CD8-positive, alpha-beta memory T cell (primary cell): ENCODE data around the gene MAGEA2B. TPM values are rescaled to one million over a fixed set of nuclear protein-coding genes. Genes with fewer than 3 reads are reported as not detected.
"Not testable (repeated sequence)": the region's sequence is repeated elsewhere in the genome, so short reads cannot be mapped to it uniquely, and the experiment has no call there.

ENCODE experiments used
- CTCF ChIA-PET: fragments of 350-600 bp; sonication (Branson Sonifier 250); formaldehyde crosslinking; loops from one replicate; lab custom pipeline; 2021; ENCODE audit warnings: antibody characterized with exemption; lab: Charles Lee
- POLR2A ChIA-PET: fragments of 350-600 bp; sonication (Branson Sonifier 250); formaldehyde crosslinking; loops from one replicate; lab custom pipeline; 2021; ENCODE audit warnings: antibody characterized with exemption; lab: Charles Lee
- DNase-seq, 5 donors: peaks; one replicate each; pipeline versions ENCODE4 v3.0.0 to v3.0.0-alpha.2; 2020 to 2022; ENCODE audit warnings: mixed read lengths in 1 of 5
- H3K27ac ChIP-seq: one replicate; pipeline ENCODE4 v1.7.0; 2013; ENCODE audit warnings: low read depth, mild to moderate bottlenecking, low read length, moderate library complexity
- H3K27me3 ChIP-seq: 2 replicates; pipeline ENCODE4 v1.7.0; 2013; ENCODE audit warnings: low read length, mild to moderate bottlenecking; ENCODE audit not compliant: insufficient read depth, poor library complexity, severe bottlenecking
- H3K36me3 ChIP-seq: 2 replicates; pipeline ENCODE4 v1.7.0; 2013; ENCODE audit warnings: mild to moderate bottlenecking, low read length, moderate library complexity; ENCODE audit not compliant: insufficient read depth
- H3K4me1 ChIP-seq: 2 replicates; pipeline ENCODE4 v1.7.0; 2013; ENCODE audit warnings: mild to moderate bottlenecking, low read length, moderate library complexity; ENCODE audit not compliant: insufficient read depth
- H3K4me3 ChIP-seq: 2 replicates; pipeline ENCODE4 v1.7.0; 2013; ENCODE audit warnings: mild to moderate bottlenecking, low read length
- H3K9me3 ChIP-seq: 2 replicates; pipeline ENCODE4 v1.7.0; 2013; ENCODE audit warnings: mild to moderate bottlenecking, low read length
- H3K27ac Mint-ChIP-seq, 8 donors: one replicate each; pipeline ENCODE4 v1.8.0; 2020 to 2021; ENCODE audit warnings: mixed read lengths in 8 of 8, mild to moderate bottlenecking in 6 of 8, inconsistent platforms in 3 of 8, moderate library complexity in 3 of 8
- H3K27me3 Mint-ChIP-seq, 2 donors: one replicate each; pipeline ENCODE4 v1.8.0; 2020 to 2021; ENCODE audit warnings: mixed read lengths in 2 of 2, mild to moderate bottlenecking in 1 of 2, moderate library complexity in 1 of 2
- H3K36me3 Mint-ChIP-seq, 3 donors: one replicate each; pipeline ENCODE4 v1.8.0; 2020 to 2021; ENCODE audit warnings: mixed read lengths in 3 of 3, inconsistent platforms in 1 of 3, mild to moderate bottlenecking in 1 of 3
- H3K4me1 Mint-ChIP-seq, 3 donors: one replicate each; pipeline ENCODE4 v1.8.0; 2020 to 2021; ENCODE audit warnings: mixed read lengths in 3 of 3, inconsistent platforms in 1 of 3, mild to moderate bottlenecking in 1 of 3
- H3K4me3 Mint-ChIP-seq, 7 donors: one replicate each; pipeline ENCODE4 v1.8.0; 2020 to 2021; ENCODE audit warnings: mixed read lengths in 7 of 7, mild to moderate bottlenecking in 6 of 7, moderate library complexity in 4 of 7, inconsistent platforms in 2 of 7
- H3K9me3 Mint-ChIP-seq, 5 donors: one replicate each; pipeline ENCODE4 v1.8.0; 2020 to 2022; ENCODE audit warnings: mixed read lengths in 5 of 5, mild to moderate bottlenecking in 3 of 5, moderate library complexity in 2 of 5, inconsistent platforms in 1 of 5
- polyA plus RNA-seq: library from polyadenylated mRNA; unstranded; fragments of 300-500 nt; fragmentation: Illumina TruSeq; gene quantifications from one replicate; pipeline ENCODE4 v1.2.3, GENCODE V29; 2021
- total RNA-seq, 2 experiments: library from RNA; stranded (reverse); gene quantifications; one replicate each; pipeline ENCODE4 v1.2.3, GENCODE V29; 2021

The MAGEA2B gene
- total and polyA plus RNA-seq, 3 experiments from 2014 or later = not detected

DNA sequence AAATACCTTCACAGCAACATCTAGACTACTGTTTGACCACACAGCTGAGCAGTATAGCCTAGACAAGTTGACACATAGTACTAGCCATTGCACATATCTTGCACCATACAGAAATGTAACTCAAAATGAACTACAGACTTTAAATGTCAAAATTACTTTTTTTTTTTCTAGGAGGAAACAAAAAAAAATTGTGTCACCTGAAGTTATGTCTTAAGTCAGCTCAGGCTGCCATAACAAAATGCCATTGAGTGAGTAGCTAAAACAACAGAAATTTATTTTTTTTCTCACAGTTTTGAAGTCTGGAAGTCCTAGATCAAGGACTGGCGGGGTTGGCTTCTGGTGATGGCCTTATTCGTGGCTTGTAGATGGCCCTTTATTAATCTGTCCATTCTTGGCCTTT lies 5.3 kb upstream of the MAGEA2B start, which contains the start of gene CSAG2:
TSS of gene CSAG2 (minus strand) at position 101 of the 400 bp plus-strand sequence. CDS start 161 bp downstream, outside the sequence.
- H3K4me1 Mint-ChIP-seq, H3K4me1 ChIP-seq, CTCF ChIA-PET, H3K4me3 Mint-ChIP-seq, H3K9me3 Mint-ChIP-seq, POLR2A ChIA-PET, H3K4me3 ChIP-seq, H3K27ac Mint-ChIP-seq, H3K36me3 ChIP-seq, H3K9me3 ChIP-seq, H3K36me3 Mint-ChIP-seq, H3K27me3 Mint-ChIP-seq, H3K27me3 ChIP-seq, DNase-seq, H3K27ac ChIP-seq: not testable (repeated sequence)

- H3K27me3 Mint-ChIP-seq, H3K4me1 ChIP-seq, H3K27ac ChIP-seq, H3K4me1 Mint-ChIP-seq, H3K36me3 ChIP-seq, H3K9me3 ChIP-seq, H3K27me3 ChIP-seq, H3K36me3 Mint-ChIP-seq, DNase-seq, H3K9me3 Mint-ChIP-seq, H3K4me3 Mint-ChIP-seq, CTCF ChIA-PET, POLR2A ChIA-PET, H3K4me3 ChIP-seq, H3K27ac Mint-ChIP-seq: not testable (repeated sequence)
These were observed 1.2 kb upstream of the MAGEA2B start for GRCh38 chrX:152713195-152713594.

GRCh38 chrX:152725409-152725808 lies 11.0 kb downstream of the MAGEA2B start:
- peaks cover 0 to 2% (median 0%) of the 10 kb centered on the region in 5 donors for H3K9me3 Mint-ChIP-seq
- ChIA-PET POLR2A (no interaction called here), CTCF (no interaction called here)
- H3K36me3 Mint-ChIP-seq = no peaks in the 10 kb centered on the region
- Histone ChIP-seq H3K4me3 (no peak overlapping the region), H3K4me1 (no peaks in the 10 kb centered on the region), H3K36me3 (no peaks in the 10 kb centered on the region), H3K27ac (no peak overlapping the region), H3K9me3 (no peaks in the 10 kb centered on the region), H3K27me3 (no peaks in the 10 kb centered on the region)
- H3K4me3 Mint-ChIP-seq = no peak overlapping the region
- H3K27me3 Mint-ChIP-seq = peaks cover 1 to 7% of the 10 kb centered on the region in 2 donors
- DNase-seq = no peak
- no peaks in the 10 kb centered on the region for H3K4me1 Mint-ChIP-seq
- no peak overlapping the region for H3K27ac Mint-ChIP-seq

GRCh38 chrX:152733261-152733975 lies 19.0 kb downstream of the MAGEA2B start, which contains the start of the genes CSAG1 and MAGEA12:
Gene CSAG1, minus strand, starts transcription at chrX:152733721. Its CDS starts 1,261 bp downstream, at chrX:152732460.
Gene MAGEA12, plus strand, starts transcription at chrX:152733757. Its CDS starts 2,405 bp downstream, at chrX:152736162.
- no peaks in the 10 kb centered on the region for H3K36me3 Mint-ChIP-seq
- Histone ChIP-seq H3K27me3 (no peaks in the 10 kb centered on the region), H3K36me3 (no peaks in the 10 kb centered on the region), H3K9me3 (no peaks in the 10 kb centered on the region), H3K4me1 (no peaks in the 10 kb centered on the region), H3K27ac (peak within 1 kb of the TSS; percentile 38), H3K4me3 (no peak within 1 kb of the TSS)
- no peaks in the 10 kb centered on the region for H3K9me3 Mint-ChIP-seq
- no peaks in the 10 kb centered on the region for H3K4me1 Mint-ChIP-seq
- no peak within 1 kb of the TSS for H3K4me3 Mint-ChIP-seq
- H3K27ac Mint-ChIP-seq = no peak within 1 kb of the TSS
- H3K27me3 Mint-ChIP-seq = peaks cover 0 to 1% of the 10 kb centered on the region in 2 donors
- ChIA-PET POLR2A (no interaction called here), CTCF (no interaction called here)
- no peak for DNase-seq

DNA sequence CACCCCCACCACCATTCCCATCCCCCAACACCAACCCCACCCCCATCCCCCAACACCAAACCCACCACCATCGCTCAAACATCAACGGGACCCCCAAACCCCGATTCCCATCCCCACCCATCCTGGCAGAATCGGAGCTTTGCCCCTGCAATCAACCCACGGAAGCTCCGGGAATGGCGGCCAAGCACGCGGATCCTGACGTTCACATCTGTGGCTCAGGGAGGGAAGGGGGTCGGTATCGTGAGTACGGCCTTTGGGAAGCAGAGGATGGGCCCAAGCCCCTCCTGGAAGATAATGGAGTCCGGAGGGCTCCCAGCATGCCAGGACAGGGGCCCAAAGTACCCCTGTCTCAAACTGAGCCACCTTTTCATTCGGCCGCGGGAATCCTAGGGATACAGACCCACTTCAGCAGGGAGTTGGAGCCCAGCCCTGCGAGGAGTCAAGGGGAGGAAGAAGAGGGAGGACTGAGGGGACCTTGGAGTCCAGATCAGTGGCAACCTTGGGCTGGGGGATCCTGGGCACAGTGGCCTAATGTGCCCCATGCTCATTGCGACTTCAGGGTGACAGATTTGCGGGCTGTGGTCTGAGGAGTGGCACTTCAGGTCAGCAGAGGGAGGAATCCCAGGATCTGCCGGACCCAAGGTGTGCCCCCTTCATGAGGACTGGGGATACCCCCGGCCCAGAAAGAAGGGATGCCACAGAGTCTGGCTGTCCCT lies 19.9 kb downstream of the MAGEA2B start:
- H3K4me1 Mint-ChIP-seq, H3K27ac Mint-ChIP-seq, H3K4me1 ChIP-seq, H3K27me3 ChIP-seq, H3K4me3 Mint-ChIP-seq, CTCF ChIA-PET, H3K4me3 ChIP-seq, H3K36me3 ChIP-seq, H3K9me3 Mint-ChIP-seq, DNase-seq, H3K27me3 Mint-ChIP-seq, H3K36me3 Mint-ChIP-seq, POLR2A ChIA-PET, H3K9me3 ChIP-seq: not testable (repeated sequence)
- H3K27ac ChIP-seq = peak overlapping the region; percentile 31

DNA sequence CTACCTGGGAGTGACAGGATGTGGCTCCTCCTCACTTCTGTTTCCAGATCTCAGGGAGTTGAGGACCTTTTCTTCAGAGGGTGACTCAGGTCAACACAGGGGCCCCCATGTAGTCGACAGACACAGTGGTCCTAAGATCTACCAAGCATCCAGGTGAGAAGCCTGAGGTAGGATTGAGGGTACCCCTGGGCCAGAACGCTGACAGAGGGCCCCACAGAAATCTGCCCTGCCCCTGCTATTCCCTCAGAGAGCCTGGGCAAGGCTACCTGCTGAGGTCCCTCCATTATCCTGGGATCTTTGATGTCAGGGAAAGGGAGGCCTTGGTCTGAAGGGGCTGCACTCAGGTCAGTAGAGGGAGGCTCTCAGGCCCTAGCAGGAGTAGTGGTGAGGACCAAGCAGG lies 20.7 kb downstream of the MAGEA2B start:
- CTCF ChIA-PET = no interaction called here

DNA sequence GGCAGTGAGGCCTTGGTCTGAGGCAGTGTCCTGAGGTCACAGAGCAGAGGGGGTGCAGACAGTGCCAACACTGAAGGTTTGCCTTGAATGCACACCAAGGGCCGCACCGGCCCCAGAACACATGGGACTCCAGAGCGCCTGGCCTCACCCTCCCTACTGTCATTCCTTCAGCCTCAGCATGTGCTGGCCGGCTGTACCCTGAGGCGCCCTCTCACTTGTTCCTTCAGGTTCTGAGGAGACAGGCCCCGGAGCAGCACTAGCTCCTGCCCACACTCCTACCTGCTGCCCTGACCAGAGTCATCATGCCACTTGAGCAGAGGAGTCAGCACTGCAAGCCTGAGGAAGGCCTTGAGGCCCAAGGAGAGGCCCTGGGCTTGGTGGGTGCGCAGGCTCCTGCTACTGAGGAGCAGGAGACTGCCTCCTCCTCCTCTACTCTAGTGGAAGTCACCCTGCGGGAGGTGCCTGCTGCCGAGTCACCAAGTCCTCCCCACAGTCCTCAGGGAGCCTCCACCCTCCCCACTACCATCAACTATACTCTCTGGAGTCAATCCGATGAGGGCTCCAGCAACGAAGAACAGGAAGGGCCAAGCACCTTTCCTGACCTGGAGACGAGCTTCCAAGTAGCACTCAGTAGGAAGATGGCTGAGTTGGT lies 21.6 kb downstream of the MAGEA2B start:
- Mint-ChIP-seq H3K4me1 (no peaks in the 10 kb centered on the region), H3K4me3 (no peak overlapping the region), H3K9me3 (no peaks in the 10 kb centered on the region), H3K36me3 (no peaks in the 10 kb centered on the region), H3K27me3 (peaks cover 0 to 5% of the 10 kb centered on the region in 2 donors), H3K27ac (no peak overlapping the region)
- no peaks in the 10 kb centered on the region for H3K27me3 ChIP-seq
- H3K36me3 ChIP-seq = no peaks in the 10 kb centered on the region
- ChIA-PET POLR2A (no interaction called here), CTCF (no interaction called here)
- no peak overlapping the region for H3K4me3 ChIP-seq
- DNase-seq = no peak
- no peaks in the 10 kb centered on the region for H3K9me3 ChIP-seq
- H3K27ac ChIP-seq = no peak overlapping the region
- H3K4me1 ChIP-seq = no peaks in the 10 kb centered on the region

More for the DNA sequence above, 20.7 kb downstream of the MAGEA2B start:
- H3K27ac Mint-ChIP-seq = no peak overlapping the region
- no peaks in the 10 kb centered on the region for H3K36me3 Mint-ChIP-seq
- H3K27ac ChIP-seq = no peak overlapping the region
- no peaks in the 10 kb centered on the region for H3K36me3 ChIP-seq
- no peak for DNase-seq
- no peaks in the 10 kb centered on the region for H3K9me3 ChIP-seq
- H3K4me3 ChIP-seq = no peak overlapping the region
- no peaks in the 10 kb centered on the region for H3K4me1 Mint-ChIP-seq
- H3K4me1 ChIP-seq = no peaks in the 10 kb centered on the region
- H3K27me3 ChIP-seq = no peaks in the 10 kb centered on the region
- H3K27me3 Mint-ChIP-seq = no peaks in the 10 kb centered on the region
- POLR2A ChIA-PET = no interaction called here
- no peak overlapping the region for H3K4me3 Mint-ChIP-seq
- no peaks in the 10 kb centered on the region for H3K9me3 Mint-ChIP-seq

DNA sequence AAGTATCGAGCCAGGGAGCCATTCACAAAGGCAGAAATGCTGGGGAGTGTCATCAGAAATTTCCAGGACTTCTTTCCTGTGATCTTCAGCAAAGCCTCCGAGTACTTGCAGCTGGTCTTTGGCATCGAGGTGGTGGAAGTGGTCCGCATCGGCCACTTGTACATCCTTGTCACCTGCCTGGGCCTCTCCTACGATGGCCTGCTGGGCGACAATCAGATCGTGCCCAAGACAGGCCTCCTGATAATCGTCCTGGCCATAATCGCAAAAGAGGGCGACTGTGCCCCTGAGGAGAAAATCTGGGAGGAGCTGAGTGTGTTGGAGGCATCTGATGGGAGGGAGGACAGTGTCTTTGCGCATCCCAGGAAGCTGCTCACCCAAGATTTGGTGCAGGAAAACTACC lies 22.1 kb downstream of the MAGEA2B start:
- CTCF ChIA-PET, H3K27me3 ChIP-seq, H3K36me3 ChIP-seq, H3K27ac ChIP-seq, H3K9me3 Mint-ChIP-seq, DNase-seq, H3K27ac Mint-ChIP-seq, H3K36me3 Mint-ChIP-seq, H3K4me3 Mint-ChIP-seq, POLR2A ChIA-PET, H3K9me3 ChIP-seq, H3K4me1 ChIP-seq, H3K27me3 Mint-ChIP-seq, H3K4me3 ChIP-seq, H3K4me1 Mint-ChIP-seq: not testable (repeated sequence)
